ENCODE data around the gene HOXA9.

Gene HOXA9

DNA sequence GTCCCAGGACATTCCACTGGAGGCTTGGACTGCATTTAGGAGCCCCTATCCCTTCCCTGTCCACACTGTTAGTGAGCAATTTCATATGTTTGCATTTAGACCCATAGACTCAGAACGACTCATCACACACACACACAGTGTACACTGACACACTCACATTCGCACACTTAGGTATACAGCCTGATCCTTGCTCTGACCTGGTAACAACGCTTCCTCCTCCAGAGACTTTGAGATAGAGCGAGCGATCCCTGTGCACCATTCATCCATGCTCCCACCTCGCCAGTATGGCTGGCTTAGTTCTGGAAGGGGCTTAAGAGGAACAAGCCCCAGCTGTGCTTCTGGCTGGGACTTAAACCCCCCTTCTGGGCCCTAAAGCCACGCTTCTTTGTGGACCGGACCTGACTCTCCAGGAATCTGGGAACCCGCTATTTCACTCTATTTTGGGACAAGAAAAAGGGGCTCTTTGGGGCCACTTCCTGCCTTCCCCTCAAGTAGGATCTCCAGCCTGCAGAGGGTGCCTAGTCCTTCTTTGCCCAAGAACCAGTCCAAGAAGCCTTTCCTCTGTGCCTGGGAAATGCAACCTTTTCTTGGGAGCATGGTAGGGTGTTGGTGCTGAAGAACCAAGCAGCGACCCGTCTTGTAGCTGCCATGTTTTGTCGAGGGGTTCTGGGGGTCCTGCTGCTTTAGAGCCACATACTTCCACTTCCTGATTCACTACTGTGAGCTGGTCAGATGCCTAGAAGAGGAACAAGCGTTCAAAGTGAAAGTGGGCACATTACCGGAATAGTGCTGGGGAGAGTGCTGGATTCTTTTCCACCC, 35.6 kb upstream of the HOXA9 start:
- no peak for DNase-seq

DNA sequence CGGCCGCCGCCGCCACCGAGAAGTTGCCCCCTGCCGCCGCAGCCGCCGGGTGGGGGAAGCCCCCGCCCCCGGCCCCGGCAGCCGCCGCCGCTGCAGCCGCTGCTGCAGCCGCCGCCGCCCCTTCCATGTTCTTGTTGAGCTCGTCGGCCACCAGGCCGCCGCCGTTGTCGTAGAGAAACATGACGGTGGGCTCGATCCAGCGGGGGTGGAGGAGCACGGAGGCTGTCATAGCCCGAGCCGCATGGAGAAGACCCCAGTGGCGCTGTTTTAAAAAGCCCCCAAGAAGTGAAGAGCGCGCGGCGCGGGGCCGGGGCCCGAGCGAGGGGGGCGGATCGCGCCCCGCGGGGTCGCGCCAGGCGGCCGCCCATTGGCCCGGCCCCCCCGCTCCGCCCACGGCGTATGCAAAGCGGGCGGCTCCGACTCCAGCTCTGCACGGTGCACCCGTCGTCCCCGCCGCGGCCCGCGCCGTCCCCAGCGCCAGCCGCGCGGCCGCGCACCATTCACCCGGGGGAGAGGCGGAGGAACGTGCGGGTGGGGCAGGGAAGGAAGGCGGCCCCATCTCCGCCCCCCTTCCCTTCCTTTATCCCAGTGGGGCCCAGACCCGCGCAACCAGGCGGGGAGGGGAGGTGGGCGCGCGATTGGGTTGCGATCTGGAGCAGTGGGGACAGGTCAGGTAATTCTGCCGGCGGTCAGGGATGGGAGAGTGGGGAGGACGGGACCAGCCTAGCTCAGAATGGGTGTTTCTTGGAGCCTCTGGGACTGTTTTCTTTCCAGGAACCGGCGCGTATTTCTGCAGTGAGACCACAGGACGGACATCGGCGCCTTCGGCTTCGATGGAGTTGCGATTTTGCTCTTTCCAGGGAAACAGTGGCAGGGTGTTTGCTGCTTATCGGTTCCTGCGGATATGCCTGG, 34.8 kb upstream of the HOXA9 start, which contains the start of gene HOXA13:
Gene HOXA13 (minus strand): TSS at position 243 of the 912 bp plus-strand sequence. CDS start 14 bp downstream, at position 229.
- DNase-seq, result no peak

DNA sequence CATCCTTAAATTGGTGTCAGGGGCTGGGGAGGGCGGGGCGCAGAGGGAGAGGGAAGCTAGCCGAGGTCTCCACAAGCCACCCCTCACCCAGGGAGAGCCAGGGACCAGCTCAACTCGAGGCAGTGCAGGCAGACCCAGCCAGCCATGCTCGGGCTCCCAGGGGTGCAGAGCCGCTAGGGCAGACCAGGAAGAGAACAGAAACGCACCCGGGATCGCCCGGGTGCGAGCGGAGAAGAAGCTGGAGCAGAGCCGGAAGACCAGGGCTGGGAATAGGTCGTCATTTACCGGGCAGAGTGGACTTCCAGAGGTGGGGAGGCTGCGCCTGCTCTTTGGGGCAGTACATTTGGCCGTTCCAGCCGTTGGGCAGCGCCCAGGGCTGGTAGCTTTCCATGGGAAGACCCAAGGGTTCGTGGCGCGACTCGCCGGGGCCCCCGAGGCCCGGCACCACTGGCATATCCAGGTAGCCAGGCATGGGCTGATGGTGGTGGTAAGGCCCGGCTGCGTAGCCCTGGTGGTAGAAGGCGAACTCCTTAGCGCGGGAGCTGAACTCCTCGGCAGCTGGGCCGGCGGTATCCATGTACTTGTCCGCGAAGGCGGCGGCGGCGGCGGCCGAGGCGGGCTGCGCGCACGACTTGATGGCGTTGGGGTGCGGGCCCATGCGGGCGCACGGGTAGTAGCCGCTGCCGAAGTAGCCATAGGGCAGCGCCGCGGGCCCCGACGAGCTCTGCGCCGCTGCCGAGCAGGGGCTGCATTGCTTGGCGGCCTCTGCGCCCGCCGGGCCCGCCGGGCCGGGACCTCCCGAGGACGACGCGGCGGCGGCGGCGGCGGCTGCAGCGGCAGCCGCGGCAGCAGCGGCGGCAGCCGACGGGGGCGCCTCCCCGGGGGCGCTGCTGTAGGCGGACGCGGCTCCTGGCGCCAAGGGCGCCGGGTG, 33.8 kb upstream of the HOXA9 start:
- DNase-seq, result no peak

DNA sequence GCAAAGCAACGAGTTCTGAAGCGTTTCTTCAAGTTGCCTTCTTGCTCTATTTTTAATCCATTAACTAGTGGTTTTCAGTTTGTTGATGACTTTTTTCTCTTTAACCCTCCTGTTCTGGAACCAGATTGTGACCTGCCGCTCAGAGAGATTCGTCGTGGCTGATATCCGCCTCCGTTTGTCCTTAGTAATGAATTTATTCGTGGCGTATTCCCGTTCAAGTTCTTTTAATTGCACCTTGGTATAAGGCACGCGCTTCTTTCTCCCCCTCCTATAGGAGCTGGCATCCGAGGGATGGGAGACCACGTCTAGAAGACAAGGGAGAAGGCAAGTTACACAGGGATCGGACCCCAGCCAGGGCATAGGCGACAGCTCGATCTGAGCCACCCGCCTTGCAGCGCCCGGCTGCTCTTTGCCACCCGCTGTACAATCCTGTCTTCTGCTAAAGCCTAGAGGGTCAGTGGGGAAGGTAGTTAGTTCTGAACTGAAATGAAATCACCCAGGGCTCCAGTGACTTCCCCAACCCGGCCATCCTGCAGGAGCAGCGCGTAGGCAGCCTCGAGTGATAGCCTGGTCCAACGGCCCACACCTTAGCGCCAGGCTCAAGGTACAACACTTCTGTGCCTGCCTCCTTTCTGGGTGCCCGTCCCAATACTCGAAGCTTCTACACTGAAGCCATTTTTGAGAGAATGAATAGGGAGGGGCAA, 33.0 kb upstream of the HOXA9 start:
- no peak for DNase-seq

DNA sequence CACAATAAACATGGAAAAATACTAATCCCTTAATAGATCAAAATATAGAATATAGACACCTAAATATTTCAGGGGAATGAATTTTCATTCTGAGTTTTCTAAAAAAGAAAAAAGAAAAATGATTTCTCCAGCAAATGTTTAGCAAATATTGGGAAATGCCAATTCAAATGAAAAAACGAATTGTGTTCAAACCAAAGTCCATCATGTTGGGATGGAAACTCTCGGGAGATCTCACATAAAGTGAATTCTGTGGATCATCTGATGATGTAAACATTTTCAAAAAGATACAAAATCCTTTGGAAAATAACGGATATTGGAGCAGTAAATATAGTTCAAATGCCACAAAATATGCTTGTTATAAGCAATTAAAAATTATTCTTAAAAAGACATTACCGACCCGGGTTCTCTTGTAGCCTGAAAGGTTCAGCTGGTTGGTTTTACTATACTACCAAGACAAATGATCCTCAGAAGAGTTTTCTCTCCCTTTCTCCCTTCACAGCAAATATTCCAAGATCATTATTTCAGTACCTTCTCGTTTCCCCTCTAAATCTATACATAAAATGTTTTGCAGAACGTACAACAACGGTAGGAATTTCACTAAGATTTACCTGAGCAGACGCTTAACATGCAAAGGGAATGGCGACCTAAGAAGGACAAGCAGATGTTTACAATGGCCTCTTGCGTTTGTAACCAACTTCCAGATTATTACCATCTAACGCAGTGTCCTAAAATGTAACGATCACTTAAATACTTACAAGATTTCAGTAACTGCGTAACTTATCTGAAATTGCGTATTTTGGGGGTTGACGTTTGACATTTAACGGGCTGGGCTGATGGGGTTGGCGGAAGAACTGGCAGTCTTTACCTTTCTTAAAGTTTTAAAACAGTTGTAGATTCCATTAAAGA, 32.1 kb upstream of the HOXA9 start:
- DNase-seq, result no peak

DNA sequence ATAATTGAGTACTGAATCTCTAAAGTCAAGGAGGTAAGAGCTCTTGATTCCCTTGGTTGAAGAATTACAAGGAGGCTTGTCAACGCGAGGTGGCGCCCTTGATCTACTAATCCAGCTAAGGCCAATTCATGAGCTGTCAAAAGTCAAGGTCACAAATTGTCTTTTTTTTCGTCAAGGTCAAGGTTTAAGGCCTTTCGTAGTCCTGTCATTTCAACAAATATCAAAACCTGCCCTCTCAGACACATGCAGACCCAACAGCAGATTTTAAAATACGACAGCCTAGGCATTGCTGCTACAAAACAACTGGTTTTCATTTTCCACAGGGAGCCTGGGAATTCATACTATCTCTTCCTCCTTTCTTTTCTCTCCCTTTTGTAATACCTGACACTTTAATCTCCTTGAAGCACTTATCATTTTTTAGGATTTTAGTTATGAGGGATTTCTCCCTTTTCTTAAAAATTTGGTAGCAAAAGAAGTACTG, 31.0 kb upstream of the HOXA9 start:
- peak; percentile 57 to 83 (median 80) for DNase-seq

DNA sequence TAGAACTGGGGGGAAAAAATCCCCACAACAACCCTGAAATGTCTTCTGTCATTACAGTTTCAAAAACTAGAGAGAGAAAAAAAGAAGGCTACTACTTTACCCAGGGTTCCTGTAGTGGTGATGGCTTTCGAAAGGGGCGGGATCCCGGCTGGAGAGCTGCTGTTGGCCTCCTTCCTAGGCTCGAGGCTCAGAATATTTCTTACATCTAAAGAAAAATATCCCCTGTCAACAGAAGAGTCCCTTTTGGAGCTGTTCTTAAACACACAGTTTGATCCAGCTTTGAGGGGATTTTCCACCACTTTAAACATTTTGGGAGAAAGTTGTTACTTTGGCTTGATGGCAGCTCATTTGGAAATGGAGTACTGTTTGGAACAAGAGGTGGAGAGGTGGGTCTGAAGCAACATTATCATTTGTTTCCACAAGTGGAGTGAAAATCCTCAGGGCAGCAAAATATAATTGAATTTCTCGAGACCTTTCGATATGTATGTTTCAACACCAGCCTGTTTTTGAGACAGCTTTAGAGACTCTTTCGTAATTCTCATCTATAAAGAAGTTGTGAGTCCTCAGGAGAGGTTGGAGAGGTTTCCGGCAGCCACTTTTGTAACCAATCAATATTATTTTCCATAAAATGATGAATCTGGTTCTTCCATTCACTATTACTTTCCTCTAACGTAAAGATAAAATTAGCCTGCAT, 29.5 kb upstream of the HOXA9 start:
- no peak for DNase-seq

DNA sequence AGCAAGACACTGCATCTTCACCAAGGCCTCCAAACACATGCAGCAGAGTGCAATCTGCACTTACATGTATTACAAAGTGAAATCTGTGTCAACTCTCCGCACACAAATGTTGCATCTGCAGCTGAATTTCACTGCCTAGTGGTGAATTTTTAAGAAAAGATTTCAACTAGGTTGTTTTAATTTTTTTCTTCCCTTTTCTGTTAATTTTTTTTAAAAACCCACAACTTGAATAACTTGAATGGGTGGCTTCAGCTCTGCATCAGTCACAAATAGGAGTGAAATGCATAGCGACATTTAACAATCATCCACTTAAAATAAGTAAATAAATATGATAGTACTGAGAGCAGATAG, 28.6 kb upstream of the HOXA9 start:
- no peak for DNase-seq

DNA sequence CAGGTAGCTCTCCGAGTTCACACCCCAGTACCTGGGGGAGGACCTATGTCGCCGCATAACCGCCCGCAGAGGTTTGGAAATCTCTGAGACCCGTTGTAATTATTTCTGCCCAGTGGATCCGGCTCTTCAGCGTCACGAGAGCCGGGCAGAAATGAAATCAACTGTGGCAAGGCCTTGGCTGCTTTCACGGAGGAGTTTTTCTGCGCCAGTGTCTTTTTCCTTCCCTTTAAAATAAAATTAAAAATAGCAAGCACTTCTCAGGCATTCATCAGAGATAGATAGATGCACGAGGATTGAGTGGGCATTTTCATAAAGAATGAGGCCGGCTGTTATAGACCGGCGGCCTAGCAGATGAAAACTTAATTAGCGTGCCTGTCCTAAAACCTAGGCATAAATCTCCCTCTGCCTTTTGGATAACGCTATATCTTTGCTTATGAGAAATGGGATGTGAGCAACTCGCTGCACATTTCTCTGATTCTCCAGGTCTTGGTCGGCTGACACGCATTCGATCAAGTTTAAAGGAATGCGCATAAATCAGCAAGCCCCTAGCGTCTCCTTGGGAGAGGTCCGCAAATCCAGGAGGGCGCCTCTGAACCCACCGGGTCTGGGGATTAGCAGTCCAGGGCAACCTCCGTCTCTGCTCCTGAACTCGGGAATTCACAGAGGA, 28.1 kb upstream of the HOXA9 start:
- no peak for DNase-seq

DNA sequence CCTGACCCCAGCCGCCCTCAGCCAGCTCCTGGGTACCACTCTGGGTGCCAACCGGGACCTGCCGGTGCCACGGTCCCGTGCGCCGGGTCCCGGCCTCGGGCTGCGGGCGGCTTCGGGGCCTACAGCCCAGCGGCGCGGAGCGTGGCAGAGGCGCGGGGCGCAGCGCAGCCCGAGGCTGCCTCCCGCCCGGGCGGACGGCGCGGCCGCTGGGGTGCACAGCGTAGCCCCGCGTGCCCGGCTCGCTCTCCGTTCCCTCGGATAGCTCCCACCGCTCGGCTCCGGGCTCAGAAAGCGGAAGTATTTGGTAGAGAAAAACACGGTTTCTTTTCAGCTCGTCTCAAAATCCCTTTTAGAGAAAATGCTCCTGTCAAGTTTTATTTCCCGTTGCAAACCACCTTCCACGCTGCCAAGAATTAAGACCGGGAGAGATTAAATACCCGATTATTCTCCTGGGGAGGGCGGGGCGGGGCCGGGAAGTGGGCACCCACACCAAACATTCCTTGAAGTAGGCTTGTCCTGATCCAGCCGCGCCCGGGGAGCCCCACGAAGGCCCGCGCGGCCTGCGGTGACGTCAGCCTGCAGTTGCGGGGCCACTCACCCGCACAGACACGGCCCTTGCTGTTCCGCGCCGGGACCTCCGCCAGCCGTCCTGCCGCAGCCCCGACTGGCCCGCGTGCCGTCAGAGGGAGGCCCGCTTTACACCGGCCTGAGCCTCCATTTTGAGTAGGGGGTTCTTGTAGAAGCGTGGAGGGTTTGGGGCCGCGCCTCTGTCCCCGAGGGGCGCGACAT, 27.4 kb upstream of the HOXA9 start:
- no peak for DNase-seq

DNA sequence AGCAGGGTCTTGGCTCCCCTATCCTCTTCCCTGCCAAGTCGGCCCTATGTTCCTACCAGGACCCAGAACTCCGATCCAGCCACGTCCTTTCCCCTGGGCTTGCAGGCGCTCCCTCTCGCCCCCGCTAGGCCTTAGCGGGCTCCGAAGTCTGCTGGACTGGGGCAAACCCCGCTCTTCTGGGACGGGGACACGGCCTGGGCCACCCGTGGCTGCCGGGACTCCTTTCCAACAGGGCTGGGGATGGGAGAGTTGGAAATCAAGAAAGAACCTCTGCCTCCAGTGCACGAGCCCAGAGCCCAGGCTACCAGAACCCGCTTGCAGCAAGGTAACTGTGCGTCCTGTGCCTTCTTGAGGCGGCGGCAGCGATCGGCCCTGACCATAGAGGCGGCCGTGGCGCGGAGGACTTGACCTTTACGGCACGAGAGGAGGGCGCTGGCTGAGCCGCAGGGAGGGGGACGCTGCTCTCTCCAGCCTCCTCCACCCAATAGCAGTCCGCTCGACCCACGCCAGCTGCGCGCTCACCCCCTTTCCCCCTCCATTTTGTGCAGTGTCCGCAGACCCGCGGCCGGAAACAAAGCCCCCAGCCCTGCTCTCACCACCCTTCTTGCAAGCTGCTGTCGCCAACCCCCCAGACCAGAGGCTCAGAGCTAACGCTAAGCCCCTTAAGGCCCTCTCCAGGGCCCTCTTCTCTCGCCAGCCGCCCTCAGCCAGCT, 26.7 kb upstream of the HOXA9 start:
- no peak for DNase-seq

DNA sequence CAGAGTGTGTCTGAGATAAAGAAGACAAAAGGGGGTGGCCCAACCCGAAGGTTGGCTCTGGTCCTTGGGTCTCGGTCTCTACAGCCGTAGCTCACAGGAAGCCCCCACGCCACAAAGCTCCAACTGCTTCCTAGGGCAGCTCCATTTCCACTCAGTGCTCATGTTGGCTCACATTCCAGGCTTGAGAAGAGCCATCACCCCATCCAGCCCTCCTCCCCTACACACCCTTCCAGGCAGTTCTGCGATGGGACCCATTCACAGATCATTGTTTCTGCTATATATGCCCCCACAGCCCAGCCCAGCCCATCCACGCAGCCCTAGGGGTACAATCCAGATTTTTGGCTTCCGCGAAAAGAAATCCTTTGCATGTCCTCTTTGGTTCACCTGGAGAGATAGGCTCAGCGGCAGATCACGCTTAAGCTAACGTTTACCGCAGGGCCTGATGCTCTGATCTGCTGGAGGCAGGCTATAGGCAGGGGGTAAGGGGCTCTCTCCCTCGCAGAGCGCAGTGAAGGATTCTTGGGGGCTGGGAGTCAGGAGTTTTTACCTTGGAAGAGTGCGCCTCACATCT, 25.9 kb upstream of the HOXA9 start:
- DNase-seq, result no peak

DNA sequence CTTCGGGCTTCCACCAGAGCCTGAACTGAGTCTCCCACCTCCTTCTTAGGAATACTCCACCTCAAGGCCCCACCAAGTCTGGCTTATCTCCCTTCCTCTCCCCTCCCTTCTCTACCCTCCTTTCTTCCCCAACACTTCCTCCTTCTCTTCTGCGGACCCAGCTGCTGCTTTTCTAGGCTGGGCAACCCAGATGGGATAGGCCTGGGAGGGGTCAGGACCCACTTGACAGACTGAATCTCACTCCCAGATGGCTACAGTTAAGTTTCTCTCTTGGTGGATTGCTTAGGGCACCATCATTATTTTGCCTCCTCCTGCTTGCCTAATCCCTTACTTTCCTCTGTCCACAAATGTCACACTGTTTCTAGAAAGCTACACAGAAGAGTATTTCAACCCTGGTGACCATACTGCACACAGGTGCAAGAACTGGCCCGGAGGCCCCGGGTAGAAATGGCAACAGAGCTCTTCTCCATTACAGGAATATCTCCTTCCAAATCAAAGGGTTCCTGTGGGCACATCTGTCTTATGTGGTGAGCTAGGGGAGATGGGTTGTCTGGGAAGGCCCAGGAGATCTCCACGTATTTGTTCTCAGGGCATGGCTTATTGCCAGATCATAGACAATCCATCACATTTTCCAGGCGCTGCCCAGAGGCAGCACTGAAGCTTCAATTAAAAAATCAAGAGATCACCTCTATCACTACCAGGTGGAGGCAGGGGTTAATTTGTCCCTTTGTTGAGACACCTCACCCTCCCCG, 24.8 kb upstream of the HOXA9 start:
- DNase-seq, result no peak

DNA sequence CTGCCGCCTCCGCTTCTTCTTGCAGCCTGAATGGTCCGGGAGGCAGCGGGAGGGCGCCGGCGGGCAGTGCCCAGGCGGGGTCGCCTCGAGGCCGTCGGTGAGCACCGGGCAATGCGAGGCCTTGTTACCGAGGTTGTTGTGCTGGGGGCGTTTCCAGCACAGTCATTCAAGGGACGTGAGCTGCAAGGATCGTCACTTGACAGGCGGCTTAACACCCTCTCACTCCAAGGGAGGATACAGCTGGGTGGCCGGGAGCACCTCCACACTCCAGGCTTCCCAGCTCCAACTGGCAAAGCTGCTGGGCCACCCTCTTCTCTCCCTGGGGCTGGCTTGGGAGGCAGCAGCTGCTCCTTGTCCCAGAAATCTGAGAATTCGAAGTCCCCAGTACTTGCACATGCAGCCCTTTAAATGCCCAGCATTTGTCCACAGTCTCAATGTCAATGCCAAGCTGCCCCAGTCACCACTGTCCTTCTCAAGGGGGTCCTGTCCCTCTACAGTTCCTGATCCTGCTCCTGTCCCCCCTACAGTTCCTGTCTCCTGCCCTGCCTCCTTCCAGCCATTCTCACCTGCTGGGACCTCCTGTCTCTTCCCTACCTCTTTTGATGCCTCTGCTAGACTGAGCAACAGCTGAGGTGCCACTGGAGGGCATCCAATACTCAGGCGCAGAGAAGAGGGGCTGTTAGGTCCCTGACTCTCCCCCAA, 24.1 kb upstream of the HOXA9 start:
- DNase-seq, result no peak

DNA sequence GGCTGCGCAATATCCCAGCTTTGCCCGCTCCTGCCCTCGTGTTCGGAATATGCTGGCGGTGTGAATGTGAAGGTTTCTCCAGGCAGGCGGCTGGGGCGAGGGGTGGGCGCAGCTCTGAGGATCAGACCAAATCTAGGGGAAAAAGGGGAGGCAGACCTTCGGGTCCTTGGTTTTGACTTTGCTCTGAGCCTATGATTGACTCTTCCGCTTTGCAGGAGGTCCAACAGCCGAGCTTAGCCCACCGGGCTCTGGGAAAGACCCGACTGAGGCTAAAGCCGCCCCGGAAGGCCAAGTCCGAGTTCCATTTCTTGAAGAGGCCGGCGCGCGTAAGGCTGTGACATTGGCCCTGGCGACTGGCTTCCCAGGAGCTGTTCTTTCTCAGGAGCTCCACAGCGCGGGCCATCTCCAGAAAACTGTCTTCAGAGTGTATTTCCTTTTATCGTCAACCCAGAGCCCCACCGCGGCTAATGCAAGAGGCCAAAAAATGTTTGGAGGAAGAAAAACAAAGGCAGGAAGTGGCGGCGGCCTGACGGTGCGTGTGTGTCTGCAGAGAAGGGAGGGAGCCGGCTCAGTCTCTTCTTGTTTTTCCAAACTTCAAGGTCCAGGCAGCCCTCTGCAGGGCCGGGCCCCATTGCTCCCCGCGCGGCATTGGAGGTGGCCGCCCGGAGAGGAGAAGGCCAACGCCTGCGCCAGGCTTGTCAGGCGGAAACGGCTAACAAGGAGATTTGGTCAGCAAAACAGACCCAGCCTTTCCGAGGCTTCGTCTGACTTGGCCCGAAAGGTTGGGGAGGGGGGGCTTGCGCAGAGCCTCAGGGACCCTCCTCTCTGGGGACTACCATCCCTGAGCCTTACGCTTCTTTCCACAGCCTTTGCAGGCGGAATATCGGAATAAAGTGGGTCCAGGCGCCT, 23.3 kb upstream of the HOXA9 start:
- peak in 1 of 4 experiments; percentile 18 for DNase-seq
